Measurements from ENCODE around the gene CSF1. TPM values are rescaled to one million over a fixed set of nuclear protein-coding genes. Genes with fewer than 3 reads are reported as not detected.
A peak's percentile ranks its signal among the peaks of the same experiment; 100 is the strongest.

The CSF1 gene
- total and polyA plus RNA-seq, 2 of the 13 experiments (the other 11 are each of a cell fraction or from before 2014, with no cell fraction given) = 4.6 to 13.3 TPM

- TF ChIP-seq, protein P1, sequence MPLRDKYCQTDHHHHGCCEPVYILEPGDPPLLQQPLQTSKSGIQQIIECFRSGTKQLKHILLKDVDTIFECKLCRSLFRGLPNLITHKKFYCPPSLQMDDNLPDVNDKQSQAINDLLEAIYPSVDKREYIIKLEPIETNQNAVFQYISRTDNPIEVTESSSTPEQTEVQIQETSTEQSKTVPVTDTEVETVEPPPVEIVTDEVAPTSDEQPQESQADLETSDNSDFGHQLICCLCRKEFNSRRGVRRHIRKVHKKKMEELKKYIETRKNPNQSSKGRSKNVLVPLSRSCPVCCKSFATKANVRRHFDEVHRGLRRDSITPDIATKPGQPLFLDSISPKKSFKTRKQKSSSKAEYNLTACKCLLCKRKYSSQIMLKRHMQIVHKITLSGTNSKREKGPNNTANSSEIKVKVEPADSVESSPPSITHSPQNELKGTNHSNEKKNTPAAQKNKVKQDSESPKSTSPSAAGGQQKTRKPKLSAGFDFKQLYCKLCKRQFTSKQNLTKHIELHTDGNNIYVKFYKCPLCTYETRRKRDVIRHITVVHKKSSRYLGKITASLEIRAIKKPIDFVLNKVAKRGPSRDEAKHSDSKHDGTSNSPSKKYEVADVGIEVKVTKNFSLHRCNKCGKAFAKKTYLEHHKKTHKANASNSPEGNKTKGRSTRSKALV (CRISPR knock-in tag; IDR thresholded peaks at IDR 0.05) = 0 out of 2 replicates have a peak, but pooled peaks have one; percentile 18
- TF ChIP-seq ZNF782 (CRISPR knock-in tag; IDR thresholded peaks at IDR 0.05; ENCODE audit: borderline replicate concordance) = no peak
- no peak for TF ChIP-seq SRSF1 (optimal IDR thresholded peaks at IDR 0.05; ENCODE audit: low read depth, low read length)
- no peak for TF ChIP-seq SRF (IDR thresholded peaks at IDR 0.05; ENCODE audit: low read depth, low read length)
- TF ChIP-seq, protein P2, sequence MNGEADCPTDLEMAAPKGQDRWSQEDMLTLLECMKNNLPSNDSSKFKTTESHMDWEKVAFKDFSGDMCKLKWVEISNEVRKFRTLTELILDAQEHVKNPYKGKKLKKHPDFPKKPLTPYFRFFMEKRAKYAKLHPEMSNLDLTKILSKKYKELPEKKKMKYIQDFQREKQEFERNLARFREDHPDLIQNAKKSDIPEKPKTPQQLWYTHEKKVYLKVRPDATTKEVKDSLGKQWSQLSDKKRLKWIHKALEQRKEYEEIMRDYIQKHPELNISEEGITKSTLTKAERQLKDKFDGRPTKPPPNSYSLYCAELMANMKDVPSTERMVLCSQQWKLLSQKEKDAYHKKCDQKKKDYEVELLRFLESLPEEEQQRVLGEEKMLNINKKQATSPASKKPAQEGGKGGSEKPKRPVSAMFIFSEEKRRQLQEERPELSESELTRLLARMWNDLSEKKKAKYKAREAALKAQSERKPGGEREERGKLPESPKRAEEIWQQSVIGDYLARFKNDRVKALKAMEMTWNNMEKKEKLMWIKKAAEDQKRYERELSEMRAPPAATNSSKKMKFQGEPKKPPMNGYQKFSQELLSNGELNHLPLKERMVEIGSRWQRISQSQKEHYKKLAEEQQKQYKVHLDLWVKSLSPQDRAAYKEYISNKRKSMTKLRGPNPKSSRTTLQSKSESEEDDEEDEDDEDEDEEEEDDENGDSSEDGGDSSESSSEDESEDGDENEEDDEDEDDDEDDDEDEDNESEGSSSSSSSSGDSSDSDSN (CRISPR knock-in tag; IDR thresholded peaks at IDR 0.05) = peak; percentile 61; the same call in 1 of the 2 replicates
- TF ChIP-seq MTA1 (CRISPR knock-in tag; IDR thresholded peaks at IDR 0.05; ENCODE audit: borderline replicate concordance) = peak; percentile 84; the same call in 1 of the 2 replicates
- TF ChIP-seq ZC3H13 (CRISPR knock-in tag; IDR thresholded peaks at IDR 0.05) = no peak
- TF ChIP-seq ONECUT2 (CRISPR knock-in tag; IDR thresholded peaks at IDR 0.05) = 0 out of 2 replicates have a peak, but pooled peaks have one; percentile 23
- TF ChIP-seq CTCF (CRISPR knock-in tag; IDR thresholded peaks at IDR 0.05) = 0 out of 2 replicates have a peak, but pooled peaks have one; percentile 3
- peak; percentile 61; the same call in 1 of the 2 replicates for TF ChIP-seq ZNF331 (CRISPR knock-in tag; IDR thresholded peaks at IDR 0.05)
- TF ChIP-seq, protein P3, sequence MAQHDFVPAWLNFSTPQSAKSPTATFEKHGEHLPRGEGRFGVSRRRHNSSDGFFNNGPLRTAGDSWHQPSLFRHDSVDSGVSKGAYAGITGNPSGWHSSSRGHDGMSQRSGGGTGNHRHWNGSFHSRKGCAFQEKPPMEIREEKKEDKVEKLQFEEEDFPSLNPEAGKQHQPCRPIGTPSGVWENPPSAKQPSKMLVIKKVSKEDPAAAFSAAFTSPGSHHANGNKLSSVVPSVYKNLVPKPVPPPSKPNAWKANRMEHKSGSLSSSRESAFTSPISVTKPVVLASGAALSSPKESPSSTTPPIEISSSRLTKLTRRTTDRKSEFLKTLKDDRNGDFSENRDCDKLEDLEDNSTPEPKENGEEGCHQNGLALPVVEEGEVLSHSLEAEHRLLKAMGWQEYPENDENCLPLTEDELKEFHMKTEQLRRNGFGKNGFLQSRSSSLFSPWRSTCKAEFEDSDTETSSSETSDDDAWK (CRISPR knock-in tag; IDR thresholded peaks at IDR 0.05) = no peak
- peak; percentile 62; the same call in 1 of the 2 replicates for TF ChIP-seq REPIN1 (CRISPR knock-in tag; IDR thresholded peaks at IDR 0.05; ENCODE audit: borderline replicate concordance, low read depth)
- TF ChIP-seq FOSL1 (CRISPR knock-in tag; IDR thresholded peaks at IDR 0.05; ENCODE audit: borderline replicate concordance) = 0 out of 2 replicates have a peak, but pooled peaks have one; percentile 13
- TF ChIP-seq ZSCAN29 (CRISPR knock-in tag; conservative IDR thresholded peaks at IDR 0.05) = peak; percentile 63
- TF ChIP-seq IRX3 (CRISPR knock-in tag; IDR thresholded peaks at IDR 0.05; ENCODE audit: borderline replicate concordance, low read depth) = no peak
- no peak for TF ChIP-seq TRIM24 (CRISPR knock-in tag; IDR thresholded peaks at IDR 0.05)
- peak; percentile 35; the same call in 1 of the 2 replicates for TF ChIP-seq SIX4 (CRISPR knock-in tag; IDR thresholded peaks at IDR 0.05)
- TF ChIP-seq MEIS1 (CRISPR knock-in tag; IDR thresholded peaks at IDR 0.05; ENCODE audit: borderline replicate concordance) = peak; percentile 34; the same call in 1 of the 2 replicates
- TF ChIP-seq NFYC (CRISPR knock-in tag; IDR thresholded peaks at IDR 0.05) = no peak
- peak; percentile 56; the same call in 1 of the 2 replicates for TF ChIP-seq ZNF160 (CRISPR knock-in tag; IDR thresholded peaks at IDR 0.05)
- no peak for TF ChIP-seq HNRNPH1 (optimal IDR thresholded peaks at IDR 0.05; ENCODE audit: low read depth, low read length)
Observed at GRCh38 chr1:109882288-109883245, 28.1 kb upstream of the CSF1 start (continued).

Measured in HepG2 (cell line).